Suppressor macrophage (primary cell): ENCODE results near the gene CCDC142.
"Not testable (repeated sequence)": the region's sequence is repeated elsewhere in the genome, so short reads cannot be mapped to it uniquely, and the experiment has no call there.

Experiments used
- DNase-seq, 4 experiments: peaks; one replicate each; pipeline ENCODE4 v3.0.0-alpha.2; 2020 to 2022

CCDC142 gene

GRCh38 chr2:74498500-74499266 lies 15.9 kb upstream of the CCDC142 start:
- DNase-seq: peak; percentile 44 to 68 (median 64)

- peak in 3 of 4 experiments; percentile 25 to 51 (median 36) for DNase-seq
These were observed 15.1 kb upstream of the CCDC142 start for GRCh38 chr2:74497777-74498499.

GRCh38 chr2:74496997-74497776 lies 14.4 kb upstream of the CCDC142 start:
- DNase-seq: no peak

GRCh38 chr2:74495440-74495839 lies 12.6 kb upstream of the CCDC142 start:
- DNase-seq: no peak

- DNase-seq: no peak
These were observed 10.7 kb upstream of the CCDC142 start for GRCh38 chr2:74493546-74493945.

- no peak for DNase-seq
These were observed 9.1 kb upstream of the CCDC142 start for GRCh38 chr2:74491648-74492544.

- DNase-seq: no peak
These were observed 7.1 kb upstream of the CCDC142 start for GRCh38 chr2:74489906-74490305.

- DNase-seq: no peak
These were observed 6.1 kb upstream of the CCDC142 start for GRCh38 chr2:74488643-74489481.

- DNase-seq: no peak
These were observed 3.3 kb upstream of the CCDC142 start for GRCh38 chr2:74486141-74486540.

- DNase-seq: not testable (repeated sequence)
These were observed 922 bp upstream of the CCDC142 start for GRCh38 chr2:74483675-74484164.

- DNase-seq: peak in 3 of 4 experiments; percentile 67 to 82 (median 77)
These were observed 617 bp downstream of the CCDC142 start for GRCh38 chr2:74481961-74482800.

GRCh38 chr2:74481431-74481830 lies 1.4 kb downstream of the CCDC142 start:
- DNase-seq: peak; percentile 52 to 77 (median 74)

GRCh38 chr2:74474899-74475298 lies 7.9 kb downstream of the CCDC142 start:
- DNase-seq: peak in 1 of 4 experiments; percentile 19

- no peak for DNase-seq
These were observed 8.3 kb downstream of the CCDC142 start for GRCh38 chr2:74474481-74474880.

- no peak for DNase-seq
These were observed 9.9 kb downstream of the CCDC142 start for GRCh38 chr2:74472945-74473258.

GRCh38 chr2:74472086-74472944 lies 10.5 kb downstream of the CCDC142 start, which contains the start of gene MRPL53:
Gene MRPL53 (minus strand): TSS chr2:74472680. CDS start chr2:74472660, 20 bp downstream.
- peak; percentile 96 to 98 (median 96) for DNase-seq

GRCh38 chr2:74471332-74472065 lies 11.3 kb downstream of the CCDC142 start:
- DNase-seq: peak in 1 of 4 experiments; percentile 6

- not testable (repeated sequence) for DNase-seq
These were observed 12.1 kb downstream of the CCDC142 start for GRCh38 chr2:74470742-74471141.
